Trophoblast cell (in vitro differentiated cells and primary cell): ENCODE measurements around the gene CEACAM19.

Experiments used
- DNase-seq, 2 donors: peaks; one replicate each; pipeline ENCODE4 v3.0.0-alpha.2; 2016
- H2AFZ ChIP-seq: 2 replicates; pipeline ENCODE4 v1.6.1; 2013; ENCODE audit warnings: low read length, moderate library complexity, mild to moderate bottlenecking; ENCODE audit not compliant: insufficient read depth, poor library complexity
- H2AK5ac ChIP-seq: 2 replicates; pipeline ENCODE4 v1.6.1; 2013; ENCODE audit warnings: mild to moderate bottlenecking, low read length
- H2BK120ac ChIP-seq: 2 replicates; pipeline ENCODE4 v1.6.1; 2013; ENCODE audit warnings: low read length, mild to moderate bottlenecking, moderate library complexity; ENCODE audit not compliant: insufficient read depth, poor library complexity
- H2BK12ac ChIP-seq: 2 replicates; pipeline ENCODE4 v1.6.1; 2013; ENCODE audit warnings: mild to moderate bottlenecking, low read length, moderate library complexity
- H2BK5ac ChIP-seq: 2 replicates; pipeline ENCODE4 v1.6.1; 2013; ENCODE audit warnings: low read length, low read depth, moderate library complexity, mild to moderate bottlenecking; ENCODE audit not compliant: poor library complexity
- H3K14ac ChIP-seq: 2 replicates; pipeline ENCODE4 v1.6.1; 2013; ENCODE audit warnings: mild to moderate bottlenecking, low read length
- H3K18ac ChIP-seq: 2 replicates; pipeline ENCODE4 v1.6.1; 2013; ENCODE audit warnings: mild to moderate bottlenecking, low read length
- H3K23ac ChIP-seq: 2 replicates; pipeline ENCODE4 v1.6.1; 2013; ENCODE audit warnings: low read length
- H3K27ac ChIP-seq: 2 replicates; pipeline ENCODE4 v1.5.1; 2013; ENCODE audit warnings: low read depth, mild to moderate bottlenecking, inconsistent platforms, low read length, moderate library complexity
- H3K27me3 ChIP-seq: 2 replicates; pipeline ENCODE4 v1.6.1; 2013; ENCODE audit warnings: inconsistent platforms, mild to moderate bottlenecking, low read length, moderate library complexity; ENCODE audit not compliant: insufficient read depth
- H3K36me3 ChIP-seq, 2 experiments: 1 replicate in 1 of 2; 2 replicates in 1 of 2; pipeline ENCODE4 v1.6.1; 2013; ENCODE audit warnings: low read length in 2 of 2, mild to moderate bottlenecking in 2 of 2, moderate library complexity in 1 of 2; ENCODE audit not compliant: insufficient read depth in 2 of 2, control insufficient read depth in 1 of 2
- H3K4ac ChIP-seq: 2 replicates; pipeline ENCODE4 v1.6.1; 2013; ENCODE audit warnings: low read depth, mild to moderate bottlenecking, low read length, moderate library complexity
- H3K4me1 ChIP-seq, 2 experiments: 1 replicate in 1 of 2; 2 replicates in 1 of 2; pipeline ENCODE4 v1.6.1; 2013; ENCODE audit warnings: low read length in 2 of 2, mild to moderate bottlenecking in 2 of 2, moderate library complexity in 1 of 2; ENCODE audit not compliant: insufficient read depth in 2 of 2, control insufficient read depth in 1 of 2
- H3K4me2 ChIP-seq: 2 replicates; pipeline ENCODE4 v1.6.1; 2013; ENCODE audit warnings: inconsistent platforms, mild to moderate bottlenecking, low read length, moderate library complexity
- H3K4me3 ChIP-seq: 2 replicates; pipeline ENCODE4 v1.5.1; 2013; ENCODE audit warnings: mild to moderate bottlenecking, low read depth, low read length, inconsistent platforms
- H3K79me1 ChIP-seq: one replicate; pipeline ENCODE4 v1.6.1; 2013; ENCODE audit warnings: low read length
- H3K79me2 ChIP-seq: 2 replicates; pipeline ENCODE4 v1.6.1; 2013; ENCODE audit warnings: low read length, mild to moderate bottlenecking; ENCODE audit not compliant: control insufficient read depth, insufficient read depth, poor library complexity
- H3K9ac ChIP-seq: 2 replicates; pipeline ENCODE4 v1.6.1; 2013; ENCODE audit warnings: mild to moderate bottlenecking, low read length
- H3K9me3 ChIP-seq: 2 replicates; pipeline ENCODE4 v1.6.1; 2013; ENCODE audit warnings: low read depth, mild to moderate bottlenecking, control low read depth, inconsistent platforms, low read length; ENCODE audit not compliant: insufficient read depth
- H4K12ac ChIP-seq: 2 replicates; pipeline ENCODE4 v1.6.1; 2013; ENCODE audit warnings: low read depth, mild to moderate bottlenecking, low read length, moderate library complexity
- H4K8ac ChIP-seq: 2 replicates; pipeline ENCODE4 v1.6.1; 2013; ENCODE audit warnings: low read depth, mild to moderate bottlenecking, low read length, moderate library complexity
- H4K91ac ChIP-seq: one replicate; pipeline ENCODE4 v1.6.1; 2013; ENCODE audit warnings: low read depth, mild to moderate bottlenecking, low read length, moderate library complexity
- WGBS: extraction: QIAGEN DNeasy Blood & Tissue Kit; methylation state at CpG from one replicate; pipeline ENCODE4 v1.1.7; 2013; ENCODE audit warnings: missing lambda C conversion rate; ENCODE audit not compliant: insufficient read length, insufficient coverage; ENCODE audit errors: extremely low coverage; 5-methylcytosine and 5-hydroxymethylcytosine counted together

CEACAM19 gene

GRCh38 chr19:44722131-44723121, 51.1 kb downstream of the CEACAM19 start:
- Histone ChIP-seq H3K9ac (no peak overlapping the region), H3K79me2 (peaks cover 2% of the 10 kb centered on the region), H3K23ac (no peak overlapping the region), H3K4me1 (peaks cover 14 to 15% of the 10 kb centered on the region in 2 experiments), H3K14ac (no peak overlapping the region), H2BK120ac (peak overlapping the region; percentile 14), H3K27ac (no peak overlapping the region), H2BK5ac (no peak overlapping the region), H3K4me3 (no peak overlapping the region), H2AK5ac (no peak overlapping the region), H2BK12ac (no peak overlapping the region), H3K18ac (no peak overlapping the region), H4K8ac (no peak overlapping the region), H3K36me3 (no peaks in the 10 kb centered on the region), H4K12ac (no peak overlapping the region), H2AFZ (no peak overlapping the region), H3K4me2 (no peak overlapping the region), H3K9me3 (no peaks in the 10 kb centered on the region), H3K79me1 (peaks cover 5% of the 10 kb centered on the region), H4K91ac (no peak overlapping the region), H3K27me3 (no peaks in the 10 kb centered on the region), H3K4ac (no peak overlapping the region)
- peak; percentile 46 to 61 for DNase-seq
- no CpG with 5 or more reads among the region's 21 CpGs for WGBS

GRCh38 chr19:44723299-44723951, 52.1 kb downstream of the CEACAM19 start:
- H3K18ac ChIP-seq: no peak overlapping the region
- no peak overlapping the region for H4K12ac ChIP-seq
- H3K14ac ChIP-seq: no peak overlapping the region
- no peaks in the 10 kb centered on the region for H3K27me3 ChIP-seq
- H3K23ac ChIP-seq: no peak overlapping the region
- no peak overlapping the region for H2BK12ac ChIP-seq
- no peak overlapping the region for H3K27ac ChIP-seq
- no peaks in the 10 kb centered on the region for H3K9me3 ChIP-seq
- no peak overlapping the region for H4K8ac ChIP-seq
- peaks cover 13% of the 10 kb centered on the region in 2 experiments for H3K4me1 ChIP-seq
- H3K4me3 ChIP-seq: no peak overlapping the region
- H3K9ac ChIP-seq: no peak overlapping the region
- no peak overlapping the region for H3K4me2 ChIP-seq
- no peak overlapping the region for H2BK120ac ChIP-seq
- H3K36me3 ChIP-seq: no peaks in the 10 kb centered on the region
- peaks cover 3% of the 10 kb centered on the region for H3K79me1 ChIP-seq
- no peak overlapping the region for H2BK5ac ChIP-seq
- no peak overlapping the region for H2AK5ac ChIP-seq
- whole genome bisulfite sequencing: no CpG with 5 or more reads among the region's 10 CpGs
- no peak overlapping the region for H4K91ac ChIP-seq
- DNase-seq: no peak
- peaks cover under 1% of the 10 kb centered on the region for H3K79me2 ChIP-seq
- H3K4ac ChIP-seq: no peak overlapping the region
- H2AFZ ChIP-seq: no peak overlapping the region

- no CpG with 5 or more reads among the region's 7 CpGs for WGBS
- Histone ChIP-seq H3K14ac (no peak overlapping the region), H3K4me1 (peaks cover 9% of the 10 kb centered on the region in 2 experiments), H2BK120ac (no peak overlapping the region), H3K4me2 (no peak overlapping the region), H3K9ac (no peak overlapping the region), H3K4ac (no peak overlapping the region), H3K36me3 (no peaks in the 10 kb centered on the region), H2BK5ac (no peak overlapping the region), H2AK5ac (no peak overlapping the region), H2AFZ (no peak overlapping the region), H3K9me3 (no peaks in the 10 kb centered on the region), H3K79me2 (no peaks in the 10 kb centered on the region), H4K91ac (no peak overlapping the region), H4K8ac (no peak overlapping the region), H4K12ac (no peak overlapping the region), H2BK12ac (no peak overlapping the region), H3K79me1 (peaks cover 2% of the 10 kb centered on the region), H3K23ac (no peak overlapping the region), H3K27ac (no peak overlapping the region), H3K27me3 (no peaks in the 10 kb centered on the region), H3K4me3 (no peak overlapping the region), H3K18ac (no peak overlapping the region)
- DNase-seq: peak; percentile 89 to 97
These were observed 52.7 kb downstream of the CEACAM19 start for GRCh38 chr19:44723952-44724319.

- H3K79me1 ChIP-seq: no peaks in the 10 kb centered on the region
- no peak overlapping the region for H3K23ac ChIP-seq
- no peak overlapping the region for H2BK120ac ChIP-seq
- DNase-seq: peak in 1 of 2 donors; percentile 27
- WGBS: no CpG with 5 or more reads among the region's 18 CpGs
- H2AFZ ChIP-seq: no peak overlapping the region
- H3K18ac ChIP-seq: no peak overlapping the region
- H2BK12ac ChIP-seq: no peak overlapping the region
- no peak overlapping the region for H3K4me2 ChIP-seq
- no peaks in the 10 kb centered on the region for H3K79me2 ChIP-seq
- no peaks in the 10 kb centered on the region for H3K9me3 ChIP-seq
- H4K8ac ChIP-seq: no peak overlapping the region
- H3K14ac ChIP-seq: no peak overlapping the region
- H3K4me1 ChIP-seq: peaks cover 4 to 6% of the 10 kb centered on the region in 2 experiments
- H3K27me3 ChIP-seq: no peaks in the 10 kb centered on the region
- H3K9ac ChIP-seq: no peak overlapping the region
- no peak overlapping the region for H4K91ac ChIP-seq
- no peak overlapping the region for H3K4me3 ChIP-seq
- H3K4ac ChIP-seq: no peak overlapping the region
- H3K27ac ChIP-seq: no peak overlapping the region
- no peak overlapping the region for H2AK5ac ChIP-seq
- no peaks in the 10 kb centered on the region for H3K36me3 ChIP-seq
- H2BK5ac ChIP-seq: no peak overlapping the region
- no peak overlapping the region for H4K12ac ChIP-seq
These were observed 54.0 kb downstream of the CEACAM19 start for GRCh38 chr19:44725251-44725650.
